NT2/D1 (cell line): ENCODE measurements around the gene TBC1D19.

Experiments used
- SUZ12 ChIP-seq: IDR thresholded peaks from 2 replicates; pipeline ENCODE4 v1.6.1; 2011; ENCODE audit not compliant: insufficient read length, insufficient read depth; ENCODE audit errors: extremely low read depth
- YY1 ChIP-seq: IDR thresholded peaks from 2 replicates; pipeline ENCODE4 v1.6.1; 2011; ENCODE audit not compliant: insufficient read length, insufficient read depth
- ZNF274 ChIP-seq: IDR thresholded peaks from 2 replicates; pipeline ENCODE4 v1.6.1; 2011; ENCODE audit warnings: mild to moderate bottlenecking, low read depth, low read length

DNA sequence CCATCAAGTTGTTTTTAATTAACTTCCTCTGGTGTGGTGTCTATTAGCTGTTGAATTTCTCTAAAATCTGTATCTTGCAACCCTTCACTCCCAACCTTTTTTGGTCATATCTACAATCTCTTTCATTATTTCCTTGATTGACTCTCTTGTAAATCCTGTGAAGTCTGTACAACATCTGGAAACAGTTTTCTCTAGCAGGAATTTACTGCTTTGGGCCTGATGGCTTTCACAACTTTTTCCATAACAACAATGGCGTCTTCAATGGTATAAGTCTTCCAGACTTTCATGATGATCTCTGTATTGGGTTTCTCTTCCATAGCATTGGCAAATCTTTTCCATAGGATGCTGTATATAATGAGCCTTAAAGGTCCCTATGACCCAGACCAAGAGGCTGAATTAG lies 49.0 kb downstream of the TBC1D19 start:
- no peak for TF ChIP-seq SUZ12
- TF ChIP-seq YY1 = no peak
- TF ChIP-seq ZNF274 = no peak
